Natural killer cell (primary cell): ENCODE results near the gene NDST3. TPM values are rescaled to one million over a fixed set of nuclear protein-coding genes. Genes with fewer than 3 reads are reported as not detected.

ENCODE experiments used
- ATAC-seq, 3 donors: fragments of 150-1000 bp in 2 of 3; fragments of 200-7000 bp in 1 of 3; cut with Tn5 transposase; 1 replicate in 1 of 3; 2 replicates in 2 of 3; pipeline ENCODE4 v1.10.0; 2021; ENCODE audit warnings: mild to moderate bottlenecking in 2 of 3, moderate library complexity in 2 of 3
- DNase-seq, 2 donors: peaks; one replicate each; pipeline versions ENCODE4 v3.0.0 to v3.0.0-alpha.2; 2013 to 2021; ENCODE audit warnings: mixed read lengths in 1 of 2
- H3K27ac ChIP-seq: one replicate; pipeline ENCODE4 v1.5.1; 2013; ENCODE audit warnings: mild to moderate bottlenecking, low read length
- H3K27me3 ChIP-seq: one replicate; pipeline ENCODE4 v1.6.1; 2013; ENCODE audit warnings: low read length; ENCODE audit not compliant: control insufficient read depth, insufficient read depth
- H3K36me3 ChIP-seq: one replicate; pipeline ENCODE4 v1.6.1; 2013; ENCODE audit warnings: low read length; ENCODE audit not compliant: control insufficient read depth, insufficient read depth
- H3K4me1 ChIP-seq: one replicate; pipeline ENCODE4 v1.6.1; 2013; ENCODE audit warnings: low read length; ENCODE audit not compliant: control insufficient read depth, insufficient read depth
- H3K4me3 ChIP-seq: one replicate; pipeline ENCODE4 v1.5.1; 2013; ENCODE audit warnings: low read length
- H3K9me3 ChIP-seq: one replicate; pipeline ENCODE4 v1.6.1; 2013; ENCODE audit warnings: low read length; ENCODE audit not compliant: control insufficient read depth, insufficient read depth
- H3K27ac Mint-ChIP-seq, 2 donors: one replicate each; pipeline ENCODE4 v1.8.0; 2022; ENCODE audit warnings: mild to moderate bottlenecking in 2 of 2, mixed read lengths in 2 of 2, moderate library complexity in 1 of 2
- H3K27me3 Mint-ChIP-seq, 2 donors: one replicate each; pipeline ENCODE4 v1.8.0; 2022; ENCODE audit warnings: low read depth in 2 of 2, mixed read lengths in 2 of 2
- H3K36me3 Mint-ChIP-seq: one replicate; pipeline ENCODE4 v1.8.0; 2022; ENCODE audit warnings: mixed read lengths
- H3K4me1 Mint-ChIP-seq, 2 donors: one replicate each; pipeline ENCODE4 v1.8.0; 2022; ENCODE audit warnings: mixed read lengths in 2 of 2
- H3K4me3 Mint-ChIP-seq: one replicate; pipeline ENCODE4 v1.8.0; 2022; ENCODE audit warnings: mild to moderate bottlenecking, moderate library complexity, mixed read lengths
- H3K9me3 Mint-ChIP-seq, 2 donors: one replicate each; pipeline ENCODE4 v1.8.0; 2022; ENCODE audit warnings: mixed read lengths in 2 of 2
- CTCF ChIP-seq: fragments of 200-600 bp; IDR thresholded peaks from one replicate; pipeline ENCODE4 v1.8.0; 2022; ENCODE audit warnings: antibody characterized with exemption
- WGBS: methylation state at CpG from one replicate; pipeline ENCODE4 v1.1.7; 2013; ENCODE audit warnings: missing lambda C conversion rate; ENCODE audit not compliant: insufficient coverage; 5-methylcytosine and 5-hydroxymethylcytosine counted together
- intact Hi-C: fragments of 100-400 bp; cut with micrococcal nuclease; formaldehyde crosslinking; loops from one replicate; pipeline ENCODE4 v1.14.2; 2022
- total RNA-seq, 4 donors: library from RNA; stranded (reverse); fragments of 120-200 nt in 1 of 4; gene quantifications; one replicate each; pipeline versions ENCODE4 v1.2.3 to v1.2.4, GENCODE V29; 2013 to 2022

The NDST3 gene
- total RNA-seq, 3 donors from 2014 or later (not counting 1 experiment from before 2014, with no cell fraction given), result not detected

GRCh38 chr4:118037955-118038354 is 3.7 kb downstream of the NDST3 start:
- Histone ChIP-seq H3K27me3 (peaks cover 9% of the 10 kb centered on the region), H3K36me3 (no peaks in the 10 kb centered on the region), H3K4me3 (no peak overlapping the region), H3K4me1 (no peaks in the 10 kb centered on the region), H3K9me3 (no peaks in the 10 kb centered on the region), H3K27ac (no peak overlapping the region)
- no peak for TF ChIP-seq CTCF
- H3K27me3 Mint-ChIP-seq, result peaks cover 7 to 8% of the 10 kb centered on the region in 2 donors
- WGBS, result 100% methylated on average over 1 of the region's 1 CpG
- H3K36me3 Mint-ChIP-seq, result no peaks in the 10 kb centered on the region
- peaks cover 6 to 8% of the 10 kb centered on the region in 2 donors for H3K9me3 Mint-ChIP-seq
- intact Hi-C loops, result no loop called here
- DNase-seq, result no peak
- no peak for ATAC-seq
- no peak overlapping the region for H3K4me3 Mint-ChIP-seq
- H3K27ac Mint-ChIP-seq, result no peak overlapping the region
- no peaks in the 10 kb centered on the region for H3K4me1 Mint-ChIP-seq

GRCh38 chr4:118046323-118046722 is 12.0 kb downstream of the NDST3 start:
- Mint-ChIP-seq H3K27me3 (no peaks in the 10 kb centered on the region), H3K27ac (no peak overlapping the region), H3K4me1 (no peaks in the 10 kb centered on the region), H3K36me3 (no peaks in the 10 kb centered on the region), H3K9me3 (peaks cover 14 to 19% of the 10 kb centered on the region in 2 donors), H3K4me3 (no peak overlapping the region)
- peaks cover 7% of the 10 kb centered on the region for H3K9me3 ChIP-seq
- DNase-seq, result no peak
- 59% methylated on average over 2 of the region's 2 CpGs for WGBS
- H3K27ac ChIP-seq, result no peak overlapping the region
- ATAC-seq, result no peak
- no peak overlapping the region for H3K4me3 ChIP-seq
- H3K27me3 ChIP-seq, result no peaks in the 10 kb centered on the region
- no peak for TF ChIP-seq CTCF
- intact Hi-C loops, result no loop called here
- H3K4me1 ChIP-seq, result no peaks in the 10 kb centered on the region
- H3K36me3 ChIP-seq, result no peaks in the 10 kb centered on the region

GRCh38 chr4:118047043-118047442 is 12.8 kb downstream of the NDST3 start:
- no peak overlapping the region for H3K4me3 Mint-ChIP-seq

More at GRCh38 chr4:118047043-118047442, 12.8 kb downstream of the NDST3 start:
- H3K4me1 ChIP-seq, result no peaks in the 10 kb centered on the region
- H3K27me3 ChIP-seq, result no peaks in the 10 kb centered on the region
- peaks cover 15 to 20% of the 10 kb centered on the region in 2 donors for H3K9me3 Mint-ChIP-seq
- no peak overlapping the region for H3K27ac Mint-ChIP-seq
- ATAC-seq (no peak), DNase-seq (no peak)
- peaks cover 7% of the 10 kb centered on the region for H3K9me3 ChIP-seq
- WGBS, result 97% methylated on average over 3 of the region's 3 CpGs
- intact Hi-C loops, result no loop called here
- no peaks in the 10 kb centered on the region for H3K4me1 Mint-ChIP-seq
- TF ChIP-seq CTCF, result no peak
- H3K36me3 Mint-ChIP-seq, result no peaks in the 10 kb centered on the region
- no peaks in the 10 kb centered on the region for H3K27me3 Mint-ChIP-seq
- H3K27ac ChIP-seq, result no peak overlapping the region
- no peaks in the 10 kb centered on the region for H3K36me3 ChIP-seq
- no peak overlapping the region for H3K4me3 ChIP-seq
